Dermis microvascular lymphatic vessel endothelial cell (primary cell): ENCODE results near the gene TNFRSF1A. TPM values are rescaled to one million over a fixed set of nuclear protein-coding genes. Genes with fewer than 3 reads are reported as not detected.
"Not testable (repeated sequence)": the region's sequence is repeated elsewhere in the genome, so short reads cannot be mapped to it uniquely, and the experiment has no call there.

Experiments used
- DNase-seq, 2 donors: peaks; one replicate each; pipeline versions ENCODE4 v3.0.0 to v3.0.0-alpha.2; 2010; ENCODE audit warnings: low read depth in 2 of 2
- total RNA-seq: library from RNA; depleted of rRNA; stranded (reverse); fragments of >200 nt; gene quantifications from 2 replicates; pipeline ENCODE4 v1.2.1, GENCODE V29; 2014

TNFRSF1A gene
- total RNA-seq, 1 donor from 2014 or later: 41.7 TPM

GRCh38 chr12:6358881-6359280 is 17.0 kb upstream of the TNFRSF1A start:
- DNase-seq: no peak

DNA sequence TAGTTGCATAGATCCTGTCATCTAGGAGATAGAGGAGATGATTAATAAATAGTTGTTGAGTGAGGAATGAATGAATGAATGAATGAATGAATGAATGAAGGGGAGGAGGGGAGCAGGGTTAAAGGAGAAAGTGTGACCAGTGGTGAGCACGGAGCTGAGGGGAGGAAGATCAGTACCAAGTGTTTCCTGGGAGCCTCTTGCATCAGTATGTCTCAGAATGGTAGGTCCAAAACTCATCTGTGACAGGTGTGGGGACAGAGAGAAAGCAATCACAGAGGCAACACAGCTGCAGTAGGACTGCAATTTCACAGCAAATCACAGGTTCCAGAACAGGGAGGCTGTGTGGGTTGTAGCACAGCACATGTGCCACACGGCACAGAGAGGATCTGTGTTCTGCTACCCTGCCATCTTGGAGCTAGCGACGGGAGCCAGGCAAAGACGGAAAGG is 14.5 kb upstream of the TNFRSF1A start:
- DNase-seq: no peak

GRCh38 chr12:6355491-6356373 is 13.9 kb upstream of the TNFRSF1A start:
- DNase-seq: no peak

DNA sequence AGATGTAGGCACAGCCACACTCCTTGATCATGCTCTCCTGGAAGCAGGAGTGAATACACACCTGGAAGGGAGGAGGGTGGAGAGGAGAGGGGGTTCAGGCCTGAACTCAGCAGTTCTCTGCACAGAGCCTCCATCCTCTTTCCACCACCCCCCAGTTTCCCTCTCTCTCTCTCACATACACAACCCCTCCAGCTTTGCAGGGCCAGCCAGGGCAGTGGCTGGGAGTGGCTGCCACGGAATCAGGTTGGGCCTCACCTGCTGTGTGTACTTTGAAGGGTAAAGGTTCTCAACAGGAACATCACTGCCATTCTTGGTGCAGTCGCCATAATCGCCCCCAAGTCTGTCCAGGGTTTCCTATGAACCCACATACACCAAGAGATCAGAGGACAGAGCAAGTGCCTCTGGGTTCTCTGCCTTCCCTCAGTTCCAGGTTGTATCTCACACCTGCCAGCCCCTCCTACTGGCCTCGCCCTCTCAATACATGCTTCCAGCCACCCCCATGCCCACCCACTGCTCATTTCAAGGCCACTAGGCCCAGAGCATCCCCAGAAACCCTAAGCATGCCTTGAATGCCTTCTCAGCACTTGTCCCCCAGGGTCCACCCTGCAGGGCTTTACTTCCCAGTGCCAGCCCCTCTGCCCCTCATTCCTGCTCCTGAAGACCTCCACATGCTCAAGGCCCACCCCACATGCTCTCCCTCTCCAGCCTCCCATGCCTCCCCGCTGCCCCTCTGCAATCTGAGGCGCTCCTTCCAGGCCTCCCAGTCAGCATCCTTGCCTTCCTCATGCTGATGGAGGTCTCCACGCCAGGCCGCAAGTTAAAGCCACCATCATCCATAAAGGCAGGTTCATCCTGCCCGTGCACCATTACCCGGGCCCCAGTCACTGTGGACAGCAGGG is 12.9 kb upstream of the TNFRSF1A start:
- DNase-seq: no peak

DNA sequence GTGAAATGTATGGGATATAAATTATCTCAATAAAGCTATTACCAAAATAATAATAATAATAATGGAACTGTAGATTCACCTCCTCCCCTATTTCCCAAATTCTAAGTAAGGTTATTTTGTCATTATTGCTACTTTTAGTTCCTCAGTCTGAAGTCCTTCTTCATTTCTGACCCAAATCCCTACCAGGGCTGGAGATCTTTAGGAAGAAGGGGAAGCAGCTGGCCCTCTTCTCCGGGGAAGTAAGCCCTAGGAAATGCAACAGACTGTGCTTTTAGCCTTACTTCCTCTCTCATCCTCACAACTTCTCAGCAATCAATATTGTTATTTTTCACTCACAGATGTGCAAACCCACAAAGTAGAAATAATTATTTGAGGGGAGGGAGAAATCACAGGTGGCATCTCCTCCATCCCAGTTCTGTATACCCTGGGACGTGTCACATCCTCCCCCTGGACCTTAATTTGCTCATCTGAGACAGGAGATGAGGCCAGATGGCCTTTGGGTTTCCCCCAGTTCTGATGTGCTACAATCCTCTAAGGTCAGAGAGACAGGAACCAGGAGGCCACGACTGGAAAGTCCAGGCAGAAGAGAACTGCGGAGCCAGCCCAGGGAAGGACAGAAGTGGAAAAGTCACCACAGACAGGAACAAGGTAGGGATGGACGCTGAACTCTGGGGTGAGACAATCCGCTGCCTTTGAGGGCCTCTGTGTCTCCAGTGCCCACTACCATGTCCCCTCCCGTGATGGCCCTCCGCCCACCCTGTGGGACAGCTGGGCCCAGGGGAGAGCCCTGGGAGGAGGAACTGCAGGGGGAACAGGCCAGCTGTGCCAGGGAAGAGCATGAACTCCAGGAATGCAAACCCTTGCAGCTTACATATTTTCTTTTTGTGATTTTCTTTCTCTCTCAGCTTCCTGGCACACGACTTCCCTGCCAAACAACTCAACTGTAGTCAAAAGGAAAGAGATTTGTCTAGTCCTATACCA is 10.6 kb upstream of the TNFRSF1A start:
- DNase-seq: peak; percentile 57 to 59

GRCh38 chr12:6351622-6352021 is 9.7 kb upstream of the TNFRSF1A start:
- DNase-seq: no peak

DNA sequence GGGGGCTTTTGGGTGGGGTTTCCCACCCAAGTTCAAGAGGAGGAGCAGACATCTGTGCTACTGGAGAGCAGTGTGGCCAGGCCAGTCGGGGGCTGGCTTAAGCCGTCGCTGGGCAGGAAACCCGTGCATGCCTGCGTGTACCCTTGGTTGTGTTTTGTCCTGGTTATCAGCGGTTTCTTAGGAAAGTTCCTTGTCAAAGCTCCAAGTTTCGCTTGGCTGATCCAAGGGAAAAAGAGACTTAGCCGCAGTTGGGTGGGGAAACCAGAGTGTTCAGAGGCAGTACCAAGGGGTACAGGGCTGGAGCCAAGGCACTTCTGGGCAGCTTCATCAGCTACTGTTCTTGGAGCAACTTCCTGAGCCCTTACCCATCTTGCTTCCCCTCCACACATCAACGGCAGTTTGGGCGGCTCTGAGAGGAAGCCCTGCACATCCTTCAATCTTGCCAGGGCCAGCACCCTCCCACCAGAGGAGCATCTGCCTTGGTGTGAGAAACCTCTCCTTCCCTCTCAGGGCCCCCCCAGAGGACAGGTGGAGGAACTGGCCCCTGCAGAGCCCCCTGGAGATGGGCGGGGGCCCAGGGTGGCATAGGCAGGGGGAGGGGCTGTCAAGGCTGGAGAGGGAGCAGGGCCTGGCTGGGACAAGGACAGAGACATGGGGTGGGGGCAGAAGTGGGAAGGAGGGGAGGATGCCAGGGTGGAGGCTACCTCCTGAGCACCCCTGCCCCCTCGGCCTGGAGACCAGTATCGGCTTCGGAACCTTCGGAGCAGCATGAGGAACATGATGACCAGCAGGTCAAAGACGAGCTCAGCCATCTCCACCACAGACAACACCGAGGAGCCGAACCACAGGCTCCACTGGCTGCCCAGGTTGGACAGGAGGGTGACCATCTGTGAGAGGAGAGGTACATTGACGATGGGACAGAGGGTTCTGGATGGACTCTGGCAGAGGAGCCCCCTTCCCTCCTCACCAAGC is 5.8 kb upstream of the TNFRSF1A start:
- peak in 1 of 2 donors; percentile 81 for DNase-seq

GRCh38 chr12:6346942-6347341 is 5.1 kb upstream of the TNFRSF1A start:
- DNase-seq: no peak

- no peak for DNase-seq
Observed at GRCh38 chr12:6346235-6346832, 4.5 kb upstream of the TNFRSF1A start.

- DNase-seq: peak in 1 of 2 donors; percentile 89
Observed at GRCh38 chr12:6345319-6346091, 3.6 kb upstream of the TNFRSF1A start.

DNA sequence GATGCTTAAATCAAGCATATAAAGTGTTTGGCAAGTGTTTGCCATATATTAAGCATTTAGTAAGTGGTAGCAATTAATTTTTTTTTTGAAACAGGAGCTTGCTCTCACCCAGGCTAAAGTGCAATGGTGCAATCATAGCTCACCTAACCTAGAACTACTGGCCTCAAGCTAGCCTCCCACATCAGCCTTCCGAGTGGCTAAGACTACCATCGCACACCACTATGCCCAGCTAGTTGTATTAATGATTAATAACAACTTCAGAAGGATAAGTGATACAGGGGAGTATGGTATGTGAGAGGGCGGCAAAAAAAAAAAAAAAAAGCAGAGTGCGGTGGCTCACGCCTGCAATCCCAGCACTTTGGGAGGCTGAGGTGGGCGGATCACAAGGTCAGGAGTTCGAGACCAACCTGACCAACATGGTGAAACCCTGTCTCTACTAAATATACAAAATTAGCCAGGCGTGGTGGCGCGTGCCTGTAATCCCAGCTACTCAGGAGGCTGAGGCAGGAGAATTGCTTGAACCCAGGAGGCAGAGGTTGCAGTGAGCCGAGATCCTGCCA is 2.3 kb upstream of the TNFRSF1A start:
- DNase-seq: not testable (repeated sequence)

DNA sequence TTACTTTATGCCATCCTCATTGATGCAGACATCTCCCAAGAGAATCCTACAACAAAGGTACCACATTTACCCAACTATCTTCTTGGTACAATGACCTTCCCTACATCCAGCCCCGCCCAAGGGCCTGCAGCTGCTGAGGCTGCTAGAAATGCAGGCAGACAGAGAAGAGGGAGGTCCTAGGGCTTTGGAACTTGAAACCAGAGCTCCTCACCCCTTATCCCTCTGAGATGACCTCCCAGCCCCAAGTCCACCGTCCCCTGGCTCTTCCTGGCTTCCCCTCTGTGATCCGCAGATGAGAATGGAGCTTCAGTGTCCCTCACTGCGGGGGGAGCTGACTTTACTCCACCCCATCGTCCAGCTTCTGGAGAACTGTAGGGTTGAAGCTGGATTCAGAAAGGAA is 1.6 kb upstream of the TNFRSF1A start:
- DNase-seq: no peak

DNA sequence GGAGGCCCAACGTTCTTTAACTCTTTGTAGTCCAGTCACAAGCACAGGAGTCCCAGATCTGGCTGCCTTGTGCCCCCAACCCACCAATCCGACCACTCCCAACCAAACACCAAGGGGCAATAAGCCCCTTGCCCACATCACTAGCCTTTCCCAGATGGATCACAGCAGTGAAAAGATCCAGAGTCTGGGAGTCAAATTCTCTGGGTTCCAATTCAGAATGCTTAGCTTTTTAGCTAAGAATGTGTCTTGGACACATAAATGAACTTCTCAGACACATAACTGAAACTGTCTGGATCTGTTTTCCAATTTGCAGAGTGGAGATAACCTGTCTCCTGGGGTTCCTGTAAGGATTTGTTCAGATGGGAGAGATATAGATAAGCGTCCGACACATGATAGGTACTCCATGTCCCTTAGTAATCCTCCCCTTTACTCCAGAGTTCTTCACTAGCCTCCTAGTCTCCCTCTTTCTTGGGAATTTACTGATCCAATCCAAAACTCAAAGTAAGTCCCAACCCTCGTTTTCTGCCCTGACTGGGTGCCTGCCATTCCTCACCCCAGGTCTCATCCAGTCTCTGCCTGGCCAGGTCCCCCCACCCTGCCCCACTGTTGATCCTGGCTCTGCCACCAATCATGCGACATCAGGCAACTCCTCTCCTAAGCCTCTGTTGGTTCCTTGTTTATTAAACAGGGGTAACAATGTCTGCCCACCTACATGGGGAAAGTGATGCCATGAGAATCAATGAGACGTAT is 439 bp upstream of the TNFRSF1A start:
- no peak for DNase-seq

GRCh38 chr12:6340745-6341416 is 995 bp downstream of the TNFRSF1A start:
- no peak for DNase-seq

DNA sequence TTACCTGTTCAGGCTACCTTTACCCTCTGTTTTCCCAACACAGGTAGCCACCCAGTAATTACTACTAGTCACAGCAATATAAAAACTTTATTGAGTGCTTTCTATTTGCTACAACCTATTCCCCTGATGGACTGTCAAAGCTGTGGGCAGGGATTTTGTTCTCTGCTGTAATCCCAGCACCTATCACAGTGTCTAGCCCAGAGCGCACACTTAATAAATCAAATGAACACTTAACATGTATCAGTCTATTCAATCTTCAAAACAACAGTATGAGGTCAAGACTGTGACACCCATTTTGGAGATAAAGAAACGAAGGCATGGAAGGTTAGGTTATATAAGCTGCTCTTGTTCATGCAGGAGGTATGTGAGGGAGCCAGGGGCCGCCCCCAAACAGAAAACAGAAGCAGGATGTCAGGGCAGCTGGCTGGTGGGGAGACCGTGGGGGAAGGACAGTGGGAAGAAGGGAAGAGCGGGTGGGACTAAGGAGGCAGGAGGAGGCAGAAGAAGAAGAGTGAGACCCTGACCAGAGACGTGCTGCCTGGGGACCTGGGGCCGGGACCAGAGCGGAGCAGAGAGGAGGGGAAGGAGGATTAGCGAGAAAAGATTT is 1.7 kb downstream of the TNFRSF1A start:
- DNase-seq: peak in 1 of 2 donors; percentile 64

- no peak for DNase-seq
Observed at GRCh38 chr12:6338955-6339354, 2.9 kb downstream of the TNFRSF1A start.

DNA sequence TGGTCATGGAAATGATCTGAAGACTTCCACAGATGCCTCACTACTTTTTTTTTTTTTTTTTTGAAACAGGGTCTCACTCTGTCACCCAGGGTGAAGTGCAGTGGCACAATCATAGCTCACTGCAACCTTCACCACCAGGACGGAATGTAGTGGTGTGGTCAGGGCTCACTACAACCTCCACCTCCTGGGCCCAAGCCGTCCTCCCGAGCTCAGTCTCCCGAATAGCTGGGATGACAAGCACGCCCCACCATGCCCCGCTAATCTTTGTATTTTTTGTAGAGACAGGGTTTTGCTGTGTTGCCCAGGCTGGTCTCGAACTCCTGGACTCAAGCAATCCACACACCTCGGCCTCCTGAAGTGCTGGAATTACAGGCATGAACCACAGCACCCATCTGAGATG is 3.3 kb downstream of the TNFRSF1A start:
- DNase-seq: not testable (repeated sequence)
